Activated T-cell treated with anti-CD3 and anti-CD28 coated beads, Interleukin-2, amount 50 U/mL, for 24 hours (primary cell): ENCODE data around the gene OR13C3.

ENCODE experiments used
- DNase-seq: peaks from one replicate; pipeline ENCODE4 v3.0.0-alpha.2; 2020
- H3K27ac Mint-ChIP-seq: 2 replicates; pipeline ENCODE4 v1.8.0; 2020; ENCODE audit warnings: mild to moderate bottlenecking, mixed read lengths
- H3K27me3 Mint-ChIP-seq: 2 replicates; pipeline ENCODE4 v1.8.0; 2020; ENCODE audit warnings: mixed read lengths
- H3K36me3 Mint-ChIP-seq: 2 replicates; pipeline ENCODE4 v1.8.0; 2020; ENCODE audit warnings: low read depth, mixed read lengths
- H3K4me1 Mint-ChIP-seq: 2 replicates; pipeline ENCODE4 v1.8.0; 2020; ENCODE audit warnings: low read depth, mixed read lengths
- H3K4me3 Mint-ChIP-seq: 2 replicates; pipeline ENCODE4 v1.8.0; 2020; ENCODE audit warnings: mild to moderate bottlenecking, moderate library complexity, mixed read lengths
- H3K9me3 Mint-ChIP-seq: 2 replicates; pipeline ENCODE4 v1.8.0; 2020; ENCODE audit warnings: mixed read lengths

OR13C3 gene

DNA sequence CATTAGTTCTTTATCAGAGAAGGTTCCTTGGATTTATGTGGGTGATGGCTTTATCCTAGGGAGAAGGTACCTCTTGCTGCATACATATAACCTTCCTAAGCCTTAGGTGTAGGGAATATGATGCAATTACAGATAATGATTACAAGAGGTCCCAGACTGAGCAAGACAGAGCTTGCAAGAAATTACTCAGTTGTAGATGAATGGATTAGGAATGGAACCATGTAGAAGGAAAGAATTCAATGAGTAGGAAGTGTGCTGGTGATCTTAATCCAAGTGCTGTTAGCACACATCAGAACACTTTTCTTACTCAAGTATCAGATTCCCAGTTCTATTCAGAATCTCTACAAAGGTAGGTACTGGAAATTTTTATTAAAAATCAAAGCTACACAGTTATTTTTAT, 30.1 kb downstream of the OR13C3 start:
- H3K9me3 Mint-ChIP-seq, result peaks cover 2% of the 10 kb centered on the region
- H3K4me1 Mint-ChIP-seq, result no peaks in the 10 kb centered on the region
- H3K27me3 Mint-ChIP-seq, result no peaks in the 10 kb centered on the region
- no peak overlapping the region for H3K4me3 Mint-ChIP-seq
- H3K27ac Mint-ChIP-seq, result no peak overlapping the region
- no peak for DNase-seq
- H3K36me3 Mint-ChIP-seq, result no peaks in the 10 kb centered on the region

DNA sequence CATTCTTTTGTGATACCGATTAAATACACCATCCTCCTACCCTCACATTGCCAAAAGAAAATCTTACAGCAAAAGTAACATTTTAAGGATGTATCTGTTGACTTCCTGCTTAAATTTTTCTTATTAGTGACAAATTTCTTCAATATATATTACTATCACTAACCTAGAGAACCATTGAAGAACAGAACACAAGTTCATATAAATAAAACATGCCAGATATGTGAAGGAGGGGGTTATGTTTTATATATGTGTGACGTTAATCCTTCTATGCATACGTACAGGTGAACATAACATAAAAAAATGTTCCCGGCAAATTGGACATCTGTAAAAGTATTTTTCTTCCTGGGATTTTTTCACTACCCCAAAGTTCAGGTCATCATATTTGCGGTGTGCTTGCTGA, 32.7 kb downstream of the OR13C3 start, which contains the start of gene OR13F1:
Gene OR13F1 (plus strand): TSS at position 301 of the 400 bp plus-strand sequence. CDS start 0 bp downstream, at position 301.
- no peaks in the 10 kb centered on the region for H3K4me1 Mint-ChIP-seq
- H3K4me3 Mint-ChIP-seq, result no peak within 1 kb of the TSS
- no peak for DNase-seq
- H3K27ac Mint-ChIP-seq, result no peak within 1 kb of the TSS
- H3K36me3 Mint-ChIP-seq, result no peaks in the 10 kb centered on the region
- no peaks in the 10 kb centered on the region for H3K27me3 Mint-ChIP-seq
- peaks cover 3% of the 10 kb centered on the region for H3K9me3 Mint-ChIP-seq

DNA sequence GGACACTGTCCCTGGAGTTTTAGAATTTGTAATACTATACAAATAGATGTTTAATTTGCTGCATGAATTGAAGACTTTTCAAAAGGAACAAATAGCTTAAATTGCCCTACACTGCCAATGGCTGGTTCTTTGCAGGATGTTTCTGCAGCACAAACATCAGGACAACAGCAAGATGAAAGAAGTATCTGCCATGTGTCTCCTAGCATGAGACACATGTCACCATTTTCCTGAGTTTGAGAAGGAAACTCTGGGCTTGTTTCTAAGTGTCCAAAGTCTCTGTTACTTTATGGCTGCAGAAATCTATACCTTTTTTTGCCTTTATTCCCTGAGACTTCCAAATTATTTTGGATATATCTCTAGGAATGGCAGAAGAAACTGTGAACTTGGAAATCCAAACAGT, 33.2 kb downstream of the OR13C3 start:
- H3K36me3 Mint-ChIP-seq, result no peaks in the 10 kb centered on the region
- DNase-seq, result no peak
- no peak overlapping the region for H3K27ac Mint-ChIP-seq
- H3K4me3 Mint-ChIP-seq, result no peak overlapping the region
- no peaks in the 10 kb centered on the region for H3K27me3 Mint-ChIP-seq
- H3K9me3 Mint-ChIP-seq, result peaks cover 3% of the 10 kb centered on the region
- no peaks in the 10 kb centered on the region for H3K4me1 Mint-ChIP-seq

DNA sequence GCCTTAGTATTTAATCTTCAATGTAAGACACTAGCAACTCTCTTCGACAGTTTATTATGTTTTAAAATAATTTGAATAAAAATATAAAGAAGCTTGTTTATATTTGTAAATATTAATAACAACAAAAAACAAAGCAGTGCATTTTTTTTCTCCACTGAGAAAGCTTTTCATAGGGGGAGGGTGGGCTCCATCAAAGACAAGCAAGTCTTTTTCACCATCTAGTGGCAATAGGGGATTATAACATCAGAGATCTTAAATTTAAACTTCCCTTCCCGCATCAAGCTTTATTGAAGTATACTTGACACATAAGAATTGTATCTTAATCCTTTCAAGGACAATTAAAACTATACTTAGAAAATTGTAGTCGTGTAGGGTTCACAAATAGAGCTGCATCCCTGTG, 41.8 kb downstream of the OR13C3 start:
- Mint-ChIP-seq H3K36me3 (no peaks in the 10 kb centered on the region), H3K27me3 (no peaks in the 10 kb centered on the region), H3K9me3 (no peaks in the 10 kb centered on the region), H3K27ac (no peak overlapping the region), H3K4me3 (no peak overlapping the region), H3K4me1 (no peaks in the 10 kb centered on the region)
- DNase-seq, result no peak
